ENCODE data around the gene ATP13A2.

ATP13A2 gene

DNA sequence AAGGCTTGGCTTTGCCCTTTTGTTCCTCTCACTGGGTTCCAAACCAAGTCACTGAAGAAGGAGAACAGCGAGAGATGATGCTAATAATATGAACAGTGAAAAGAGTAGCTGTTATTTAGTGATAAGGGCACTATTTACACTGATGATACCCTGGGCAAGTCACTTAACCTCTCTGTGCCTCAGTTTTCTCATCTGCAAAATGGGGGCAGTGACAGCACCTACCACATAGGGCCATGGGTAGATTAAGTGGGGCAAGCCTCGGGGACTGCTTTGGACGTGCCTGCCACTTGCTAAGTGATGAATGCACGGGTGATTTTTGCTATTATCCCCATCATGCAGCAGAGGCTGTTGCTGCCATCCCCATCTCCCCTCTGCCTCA is 9.2 kb downstream of the ATP13A2 start:
- DNase-seq: no peak

- DNase-seq: no peak
Observed at GRCh38 chr1:17001760-17002523, 9.8 kb downstream of the ATP13A2 start.

DNA sequence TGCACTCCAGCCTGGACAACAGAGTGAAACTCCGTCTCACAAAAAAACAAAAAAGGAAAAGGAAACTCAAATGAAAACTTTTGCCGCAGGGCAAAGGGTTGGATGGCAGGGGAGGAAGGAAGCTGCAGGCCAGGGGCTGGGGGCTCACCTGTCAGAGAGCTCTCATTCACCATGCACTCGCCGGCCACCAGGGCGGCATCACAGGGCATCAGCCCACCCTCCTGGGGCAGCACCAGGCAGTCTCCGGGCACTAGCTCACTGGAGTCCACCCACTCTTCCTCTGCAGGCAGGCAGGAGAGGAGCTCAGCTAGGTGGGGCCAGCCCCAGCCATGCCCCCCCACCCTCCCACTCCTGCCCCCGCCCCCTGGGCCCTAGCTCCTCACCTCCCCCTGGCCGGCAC is 11.9 kb downstream of the ATP13A2 start:
- no peak for DNase-seq

DNA sequence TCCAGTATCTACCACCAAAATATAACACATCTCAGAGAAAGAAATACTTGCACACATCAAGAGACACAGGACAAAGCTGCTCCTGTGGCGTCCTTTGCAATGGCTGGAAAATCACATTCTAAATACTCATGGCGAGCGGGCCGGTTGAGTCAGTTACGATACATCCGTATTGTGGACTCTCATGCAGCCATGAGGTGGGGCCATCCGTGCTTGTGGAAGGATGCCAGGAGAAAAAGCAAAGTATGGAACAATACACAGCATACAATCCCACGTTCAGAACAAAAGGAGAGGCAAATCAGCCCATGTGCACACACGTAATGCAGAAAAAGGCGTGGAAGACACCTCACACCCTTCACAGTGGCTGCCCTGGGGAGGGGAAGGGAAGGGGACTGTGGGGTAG is 13.1 kb downstream of the ATP13A2 start:
- DNase-seq: no peak

- no peak for DNase-seq
Observed at GRCh38 chr1:16996845-16997244, 14.9 kb downstream of the ATP13A2 start.

- no peak for DNase-seq
Observed at GRCh38 chr1:16993521-16994038, 18.1 kb downstream of the ATP13A2 start.

DNA sequence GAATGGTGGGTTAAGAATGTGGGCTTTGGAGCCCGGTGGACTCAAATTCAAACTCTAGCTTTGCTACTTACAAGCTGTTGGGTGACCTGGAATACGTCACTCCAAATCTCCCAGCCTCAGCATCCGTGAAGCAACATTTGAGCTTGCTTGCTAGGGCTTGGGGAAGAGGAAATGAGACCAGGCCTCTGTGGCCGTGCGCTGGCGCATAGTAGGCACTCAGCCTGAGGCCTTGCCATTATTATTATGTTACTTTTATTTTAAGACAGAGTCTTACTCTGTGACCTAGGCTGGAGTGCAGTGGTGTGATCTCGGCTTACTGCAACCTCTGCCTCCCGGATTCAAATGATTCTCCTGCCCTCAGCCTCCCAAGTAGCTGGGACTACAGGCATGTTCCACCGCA is 19.1 kb downstream of the ATP13A2 start:
- no peak for DNase-seq

- no peak for DNase-seq
Observed at GRCh38 chr1:16992102-16992501, 19.6 kb downstream of the ATP13A2 start.

GRCh38 chr1:16991571-16991970 is 20.2 kb downstream of the ATP13A2 start:
- DNase-seq: no peak

GRCh38 chr1:16989676-16990391 is 21.9 kb downstream of the ATP13A2 start:
- no peak for DNase-seq

DNA sequence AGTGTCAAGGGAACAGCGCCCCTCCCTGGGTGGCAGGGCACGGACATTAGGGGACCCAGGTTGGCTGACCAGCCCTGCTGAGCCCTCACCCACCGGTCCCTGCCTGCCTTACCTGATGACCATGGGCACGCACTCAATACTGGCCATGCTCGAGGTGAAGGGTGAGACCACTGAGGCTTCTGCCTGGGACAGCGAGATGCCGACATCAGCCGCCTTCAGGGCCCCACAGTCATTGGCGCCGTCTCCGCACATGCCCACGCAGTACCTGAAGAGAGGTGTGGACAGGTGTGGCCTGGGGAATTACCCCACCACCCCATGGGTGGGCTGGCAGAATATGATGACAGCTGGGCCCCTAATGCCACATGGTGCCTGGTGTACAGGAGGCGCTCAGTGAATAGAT is 23.5 kb downstream of the ATP13A2 start:
- DNase-seq: no peak

- DNase-seq: no peak
Observed at GRCh38 chr1:16986962-16987361, 24.8 kb downstream of the ATP13A2 start.

DNA sequence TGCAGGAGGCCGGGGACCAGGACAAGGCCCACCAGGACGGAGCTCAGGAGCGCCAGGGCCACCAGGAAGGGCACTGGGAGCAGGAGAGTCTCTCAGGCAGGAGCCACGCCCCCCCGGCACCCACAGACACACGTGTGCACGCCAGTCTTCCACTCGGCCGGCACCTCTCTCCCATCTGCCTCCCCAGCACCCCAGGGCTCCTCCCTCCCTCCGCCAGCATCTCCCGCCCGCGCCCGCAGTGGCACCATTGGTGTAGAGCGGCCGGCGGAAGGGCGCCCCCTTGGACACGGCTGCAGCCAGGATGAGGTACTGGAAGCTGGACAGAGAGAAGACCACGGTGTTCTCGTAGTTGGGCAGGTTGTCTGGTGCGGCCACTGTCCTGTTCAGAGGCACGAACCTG is 25.2 kb downstream of the ATP13A2 start:
- no peak for DNase-seq

DNA sequence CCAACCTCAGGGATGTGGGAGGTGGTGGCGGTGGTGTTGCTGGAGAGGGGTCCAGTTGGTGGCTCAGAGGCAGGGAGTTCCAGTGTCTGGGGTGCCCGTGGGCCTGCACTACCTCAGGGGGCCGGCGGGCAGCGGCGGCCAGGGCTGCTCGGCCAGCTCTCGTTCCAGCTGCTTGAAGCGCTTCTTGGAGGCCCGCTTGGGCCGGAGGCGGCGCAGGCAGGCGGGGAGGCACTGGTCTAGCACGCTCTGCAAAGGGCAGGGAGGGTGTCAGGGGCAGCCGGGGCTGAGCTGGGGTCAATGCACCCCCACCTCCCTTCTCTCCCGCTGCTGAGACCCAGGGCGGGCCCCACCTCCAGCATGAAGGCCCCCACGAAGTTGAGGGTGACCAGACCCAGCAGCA is 25.6 kb downstream of the ATP13A2 start:
- DNase-seq: no peak

DNA sequence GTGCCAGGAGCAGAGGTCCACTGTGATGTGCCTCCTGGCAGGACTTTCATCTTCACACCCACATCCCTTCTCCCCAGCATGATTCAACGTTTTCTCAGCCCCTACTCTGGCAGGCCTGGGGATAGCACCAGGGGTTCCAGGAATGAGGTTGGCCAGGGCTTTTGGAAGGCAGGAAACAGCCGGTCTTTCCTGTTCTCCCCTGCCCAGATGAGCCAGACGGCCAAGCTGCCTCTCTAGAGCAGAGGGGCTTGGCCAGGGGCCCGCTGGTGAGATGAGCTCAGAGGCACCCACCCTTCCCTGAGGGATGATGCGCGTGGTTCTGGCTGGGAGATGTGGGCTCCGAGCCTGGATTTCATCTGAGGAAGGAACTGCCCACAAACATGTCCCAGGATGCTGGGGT is 27.0 kb downstream of the ATP13A2 start:
- DNase-seq: no peak

DNA sequence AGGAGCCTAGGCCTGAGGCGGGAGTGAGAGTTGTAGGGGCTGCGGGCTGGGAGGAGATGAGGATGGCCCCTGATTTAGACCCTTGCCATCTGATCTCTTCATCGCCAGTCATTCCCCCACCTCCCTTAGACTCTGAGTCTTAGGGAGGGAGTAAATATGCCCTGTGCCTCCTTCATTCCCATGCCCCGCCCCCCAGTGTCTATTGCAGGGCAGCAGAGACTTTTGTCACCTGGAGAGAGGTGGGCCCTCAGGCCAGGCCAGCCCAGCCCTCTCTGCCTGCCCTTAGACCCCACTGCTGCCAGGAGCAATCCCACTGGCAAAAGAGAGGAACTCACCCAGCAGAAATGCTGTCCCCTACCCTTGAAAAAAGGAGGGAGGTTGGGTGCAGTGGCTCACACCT is 28.1 kb downstream of the ATP13A2 start:
- DNase-seq: no peak

- DNase-seq: no peak
Observed at GRCh38 chr1:16982902-16983301, 28.8 kb downstream of the ATP13A2 start.

GRCh38 chr1:16981269-16981849 is 30.4 kb downstream of the ATP13A2 start:
- no peak for DNase-seq

- DNase-seq: peak in 1 of 2 experiments; percentile 25
Observed at GRCh38 chr1:16980473-16981268, 31.1 kb downstream of the ATP13A2 start, which contains the start of gene MFAP2. Gene MFAP2 (minus strand): TSS chr1:16980620. CDS start chr1:16978273, 2,347 bp downstream.

DNA sequence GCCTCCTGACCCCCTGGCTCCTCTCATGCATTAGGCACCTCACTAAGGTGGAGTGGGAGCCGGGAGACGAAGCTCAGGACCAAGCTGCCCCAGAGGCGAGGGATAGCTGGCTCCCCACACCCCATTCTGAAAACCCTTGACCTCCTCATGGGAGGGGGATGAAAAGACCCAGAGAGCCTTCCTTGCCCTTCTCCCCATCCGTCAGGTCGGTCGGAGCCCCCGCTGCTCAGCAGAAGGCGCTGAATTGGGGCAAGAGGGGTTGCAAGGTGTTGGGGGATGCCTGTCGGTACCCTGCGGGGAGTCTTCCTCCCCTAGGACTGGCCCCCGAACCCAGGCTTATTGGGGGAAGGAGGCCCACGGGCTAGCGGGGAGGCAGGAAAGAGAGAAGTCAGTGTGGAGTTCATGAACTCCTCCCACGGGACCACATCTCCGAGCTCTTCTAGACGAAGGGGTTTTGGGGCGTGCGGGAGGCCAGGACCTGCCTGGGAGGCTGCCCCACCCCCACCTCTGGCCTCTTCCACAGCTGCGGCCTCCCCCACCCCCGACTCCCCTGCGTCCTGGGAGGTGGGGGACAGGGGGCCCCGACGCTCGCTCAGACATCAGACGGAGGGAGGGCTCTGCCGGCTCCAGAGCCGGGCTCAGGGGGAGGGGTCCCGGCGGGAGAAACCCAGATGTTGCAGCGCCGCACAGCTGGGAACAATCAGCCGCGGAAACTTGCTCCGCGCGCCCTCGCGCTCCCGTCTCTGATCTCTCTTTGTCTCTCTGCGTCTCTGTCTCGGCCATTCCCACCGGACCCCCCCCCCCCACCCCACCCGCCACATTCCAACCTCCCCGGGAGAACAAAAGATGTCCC is 32.0 kb downstream of the ATP13A2 start:
- no peak for DNase-seq

DNA sequence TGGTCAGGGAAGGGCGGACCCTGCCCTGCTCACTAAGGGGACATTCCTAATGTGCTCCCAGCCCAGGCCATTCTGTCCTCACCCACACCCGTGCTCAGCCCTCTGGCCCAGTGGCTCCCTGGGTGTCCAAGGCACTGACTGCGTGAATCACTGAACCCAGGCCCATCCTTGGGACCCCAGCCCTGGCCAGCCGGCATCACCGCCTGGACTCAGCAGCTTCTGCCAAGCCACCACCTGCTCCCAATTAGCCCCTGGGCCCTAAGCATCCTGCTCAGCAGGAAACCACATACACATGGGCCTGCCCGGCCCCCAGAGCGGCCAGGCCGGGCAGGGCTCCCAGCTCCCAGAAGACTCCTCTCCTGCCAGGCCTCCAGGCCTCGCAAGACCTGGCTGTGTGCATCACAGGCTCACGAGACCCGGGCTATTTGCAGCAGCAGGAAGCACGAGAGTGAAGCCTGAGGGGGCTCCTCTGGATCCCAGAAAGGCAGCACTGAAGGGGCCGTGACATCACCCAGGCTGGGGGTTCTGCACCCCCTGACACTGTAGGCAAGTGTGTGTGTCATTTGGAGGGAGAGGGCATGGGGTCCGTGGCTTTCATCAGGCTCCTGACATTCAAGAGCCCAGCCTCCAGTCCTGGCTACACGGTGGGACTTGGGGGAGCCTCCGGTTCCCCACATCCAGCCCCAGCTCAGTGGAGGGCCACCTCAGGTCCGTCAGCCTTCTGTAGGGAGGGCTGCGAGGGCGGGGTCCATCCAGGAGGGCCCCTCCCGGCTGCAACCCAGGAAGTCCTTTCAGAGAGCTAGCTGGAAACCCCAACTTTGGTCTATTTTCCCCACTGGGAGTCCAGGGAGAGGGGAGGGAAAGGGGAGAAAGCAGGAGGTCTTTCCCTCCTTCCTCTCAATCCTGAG is 32.9 kb downstream of the ATP13A2 start:
- DNase-seq: no peak

All from NCI-H526 (cell line).